ENCODE data around the gene GNG12. TPM values are rescaled to one million over a fixed set of nuclear protein-coding genes. Genes with fewer than 3 reads are reported as not detected.
A peak's percentile ranks its signal among the peaks of the same experiment; 100 is the strongest.

Gene GNG12
- total and polyA plus RNA-seq, 2 experiments from 2014 or later: 265 to 309 TPM

DNA sequence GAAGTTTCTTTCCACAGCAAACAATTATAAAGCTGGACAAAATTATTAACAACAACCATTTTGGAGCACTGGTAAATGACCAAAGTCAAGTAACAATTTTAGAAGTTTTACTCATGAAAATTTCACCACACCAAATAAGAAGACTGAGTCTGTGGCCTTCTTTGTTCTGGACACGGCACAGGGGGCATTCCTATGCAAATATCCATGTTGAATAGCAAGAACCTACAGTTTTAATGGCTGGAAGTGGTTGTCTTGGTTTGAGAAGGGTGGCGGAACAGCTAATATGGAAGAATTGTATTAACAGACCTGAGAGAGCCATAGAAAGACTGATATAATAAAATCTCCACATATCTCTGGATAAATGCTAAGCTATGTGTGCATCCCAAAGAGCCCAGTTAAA lies 177.7 kb downstream of the GNG12 start:
- 88 to 96% methylated on average over 2 of the region's 2 CpGs for WGBS, 2 experiments (ENCODE audit: low coverage in 1 of 2, low lambda C conversion rate in 2 of 2, missing lambda C conversion rate in 2 of 2)
- in situ Hi-C loops (cut with MboI): no loop called here
- Histone ChIP-seq H3K9ac (no peak overlapping the region), H4K20me1 (ENCODE audit: insufficient read depth) (no peaks in the 10 kb centered on the region), H3K4me2 (ENCODE audit: unreplicated experiment) (no peak overlapping the region), H3K9me2 (ENCODE audit: insufficient read depth) (no peaks in the 10 kb centered on the region), H3K4me3 (no peak overlapping the region), H2AFZ (no peak overlapping the region), H3K79me2 (ENCODE audit: insufficient read depth) (no peaks in the 10 kb centered on the region), H3K4me1 (ENCODE audit: insufficient read depth) (peaks cover 8% of the 10 kb centered on the region), H3K36me3 (ENCODE audit: low read depth) (no peaks in the 10 kb centered on the region), H3K9me3 (ENCODE audit: low read depth) (no peaks in the 10 kb centered on the region), H3K27me3 (replicated peaks; ENCODE audit: insufficient read depth) (no peaks in the 10 kb centered on the region), H3K27ac (no peak overlapping the region), H3F3A (ENCODE audit: insufficient read depth) (no peaks in the 10 kb centered on the region; the same call in 1 of the 2 replicates)
- TF ChIP-seq EZH2phosphoT487 (IDR thresholded peaks at IDR 0.05; ENCODE audit: insufficient read depth, low read depth) (no peak), EZH2 (IDR thresholded peaks at IDR 0.05; ENCODE audit: insufficient read depth, poor library complexity, severe bottlenecking) (no peak)
- no peak for DNase-seq

DNA sequence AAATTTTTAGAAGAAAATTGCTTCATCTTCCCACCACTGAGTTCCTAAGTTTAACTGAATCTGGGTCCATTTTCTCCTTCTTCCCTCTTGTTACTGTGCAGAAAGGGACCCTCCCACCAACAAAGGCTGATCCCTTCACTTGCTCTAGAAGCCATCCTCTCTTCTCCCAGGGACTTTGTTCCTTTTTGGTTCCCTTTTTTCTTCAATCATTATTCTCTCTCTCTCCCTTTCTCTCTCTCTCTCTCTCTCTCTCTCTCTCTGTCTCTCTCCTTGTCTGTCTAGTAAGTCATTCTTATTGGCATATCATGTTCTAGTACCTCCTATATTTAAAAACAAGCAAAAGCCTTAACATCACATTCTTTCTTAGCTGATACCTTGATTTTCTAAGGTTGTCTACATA lies 180.0 kb downstream of the GNG12 start:
- Histone ChIP-seq H3K4me3 (no peak overlapping the region), H3K4me1 (ENCODE audit: insufficient read depth) (peaks cover 13% of the 10 kb centered on the region), H3K27ac (peak overlapping the region; percentile 32), H3K79me2 (ENCODE audit: insufficient read depth) (no peaks in the 10 kb centered on the region), H3K9me2 (ENCODE audit: insufficient read depth) (no peaks in the 10 kb centered on the region), H3K9ac (no peak overlapping the region), H3K36me3 (ENCODE audit: low read depth) (no peaks in the 10 kb centered on the region), H4K20me1 (ENCODE audit: insufficient read depth) (no peaks in the 10 kb centered on the region), H3F3A (ENCODE audit: insufficient read depth) (no peaks in the 10 kb centered on the region; the same call in 1 of the 2 replicates), H3K4me2 (ENCODE audit: unreplicated experiment) (no peak overlapping the region), H3K27me3 (replicated peaks; ENCODE audit: insufficient read depth) (no peaks in the 10 kb centered on the region), H3K9me3 (ENCODE audit: low read depth) (no peaks in the 10 kb centered on the region), H2AFZ (0 out of 2 replicates have a peak overlapping the region, but pooled peaks have one; percentile 16)
- TF ChIP-seq EZH2phosphoT487 (IDR thresholded peaks at IDR 0.05; ENCODE audit: insufficient read depth, low read depth): no peak
- no peak for TF ChIP-seq EZH2 (IDR thresholded peaks at IDR 0.05; ENCODE audit: insufficient read depth, poor library complexity, severe bottlenecking)
- no peak for DNase-seq
- in situ Hi-C loops (cut with MboI): no loop called here

DNA sequence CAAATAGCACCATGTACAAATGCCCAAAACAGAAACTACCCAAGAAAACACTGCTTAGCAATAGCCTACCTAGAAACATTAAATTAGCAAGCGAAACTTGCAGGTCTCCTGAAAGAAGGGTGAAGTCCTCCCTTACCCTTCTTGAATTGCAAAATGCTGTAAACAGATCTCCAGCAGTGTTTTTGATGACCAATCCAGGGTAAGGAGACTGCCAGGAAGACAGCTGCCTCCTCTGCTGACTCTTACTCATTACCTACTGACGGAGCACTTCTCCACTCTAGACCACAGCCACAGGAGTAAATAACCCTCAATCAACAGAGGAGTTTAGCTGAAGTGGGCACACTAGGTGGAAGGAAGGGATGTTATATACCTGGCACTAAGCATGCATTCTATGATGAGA lies 180.5 kb downstream of the GNG12 start:
- Histone ChIP-seq H3K9ac (no peak overlapping the region), H2AFZ (0 out of 2 replicates have a peak overlapping the region, but pooled peaks have one; percentile 16)
- no peak for TF ChIP-seq EZH2 (IDR thresholded peaks at IDR 0.05; ENCODE audit: insufficient read depth, poor library complexity, severe bottlenecking)
- no peak for TF ChIP-seq EZH2phosphoT487 (IDR thresholded peaks at IDR 0.05; ENCODE audit: insufficient read depth, low read depth)

More for the DNA sequence above, 180.5 kb downstream of the GNG12 start:
- Histone ChIP-seq H3K4me1 (ENCODE audit: insufficient read depth) (peaks cover 13% of the 10 kb centered on the region), H3K27me3 (replicated peaks; ENCODE audit: insufficient read depth) (no peaks in the 10 kb centered on the region), H3K4me3 (no peak overlapping the region), H3K79me2 (ENCODE audit: insufficient read depth) (no peaks in the 10 kb centered on the region), H3K36me3 (ENCODE audit: low read depth) (no peaks in the 10 kb centered on the region), H3K9me2 (ENCODE audit: insufficient read depth) (no peaks in the 10 kb centered on the region), H3F3A (ENCODE audit: insufficient read depth) (no peaks in the 10 kb centered on the region; the same call in 1 of the 2 replicates), H4K20me1 (ENCODE audit: insufficient read depth) (no peaks in the 10 kb centered on the region), H3K4me2 (ENCODE audit: unreplicated experiment) (no peak overlapping the region), H3K9me3 (ENCODE audit: low read depth) (no peaks in the 10 kb centered on the region), H3K27ac (peak overlapping the region; percentile 32)
- in situ Hi-C loops (cut with MboI): no loop called here
- 13 to 25% methylated on average over 2 of the region's 2 CpGs for WGBS, 2 experiments (ENCODE audit: low coverage in 1 of 2, low lambda C conversion rate in 2 of 2, missing lambda C conversion rate in 2 of 2)
- peak; percentile 91 for DNase-seq

Small RNA genes within 50 kb of the gene (small RNA-seq; reads per million reads assigned to genes)
- not detected for gene RN7SL392P (ENCODE audit: low read depth, low replicate concordance)
- not detected for gene RNU7-80P (ENCODE audit: low read depth, low replicate concordance)

Other genes starting within 250 kb of the GNG12 start
- 59.4 and 72.8 TPM in 2 replicates for gene GADD45A, start 148.3 kb downstream of the GNG12 start, total RNA-seq (2014; rRNA removed; shearing (Covaris generic))
- 111 and 115 TPM in 2 replicates for gene GADD45A, start 148.3 kb downstream of the GNG12 start, polyA plus RNA-seq (2016; fragmentation: Nextera tagmentation; extraction: Ambion mirVana)
- gene DIRAS3, start 217.2 kb upstream of the GNG12 start, total RNA-seq (2014; rRNA removed; shearing (Covaris generic)): 4.8 and 12.1 TPM in 2 replicates
- 13.3 and 18.5 TPM in 2 replicates for gene DIRAS3, start 217.2 kb upstream of the GNG12 start, polyA plus RNA-seq (2016; fragmentation: Nextera tagmentation; extraction: Ambion mirVana)